ENCODE results near the gene PLXNA2. TPM values are rescaled to one million over a fixed set of nuclear protein-coding genes. Genes with fewer than 3 reads are reported as not detected.

Gene PLXNA2
- polyA plus RNA-seq, 1 donor, result 15.3 TPM

DNA sequence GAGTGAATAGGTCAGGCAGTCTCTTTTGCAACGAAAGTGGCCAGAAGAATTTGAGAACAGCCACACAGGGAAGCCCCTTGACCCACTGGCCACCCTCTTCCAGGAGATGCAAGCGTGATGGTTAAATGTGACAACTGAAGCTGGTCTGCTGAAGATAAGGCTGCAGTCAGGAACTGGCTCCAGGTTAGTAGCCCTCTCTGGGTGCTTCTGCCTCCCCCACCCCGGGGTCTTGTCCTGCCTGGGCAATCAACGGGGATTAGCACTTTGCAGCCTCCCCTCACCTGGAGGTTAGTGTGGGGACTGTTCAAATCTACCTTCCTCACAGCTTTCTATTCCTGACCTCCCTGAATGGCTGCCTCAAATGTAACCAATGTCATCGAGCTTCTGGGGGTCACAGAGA is 125.9 kb downstream of the PLXNA2 start:
- DNase-seq, result no peak

DNA sequence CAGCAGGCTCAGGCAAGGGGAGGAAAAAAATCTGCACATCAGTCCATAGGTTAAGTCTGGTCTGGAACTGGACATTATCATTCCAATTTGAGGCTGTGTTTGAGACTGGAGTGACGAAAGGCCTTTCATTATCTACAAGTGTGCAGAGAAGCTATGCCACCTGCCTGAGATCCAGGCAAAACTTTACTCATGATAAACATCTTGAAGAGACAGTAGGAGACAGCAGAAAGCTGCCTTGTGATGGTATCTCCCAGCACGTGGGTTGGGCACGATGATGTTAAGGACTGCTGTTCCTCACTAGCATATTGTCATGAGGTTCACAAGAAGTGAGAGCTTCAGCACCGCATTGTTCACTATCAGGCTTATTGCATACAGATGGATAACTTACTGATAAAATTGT is 126.4 kb downstream of the PLXNA2 start:
- DNase-seq, result no peak

GRCh38 chr1:208117409-208117808 is 126.8 kb downstream of the PLXNA2 start:
- DNase-seq, result no peak

- DNase-seq, result no peak
These were observed 128.1 kb downstream of the PLXNA2 start for GRCh38 chr1:208115924-208116640.

- no peak for DNase-seq
These were observed 131.2 kb downstream of the PLXNA2 start for GRCh38 chr1:208113011-208113410.

DNA sequence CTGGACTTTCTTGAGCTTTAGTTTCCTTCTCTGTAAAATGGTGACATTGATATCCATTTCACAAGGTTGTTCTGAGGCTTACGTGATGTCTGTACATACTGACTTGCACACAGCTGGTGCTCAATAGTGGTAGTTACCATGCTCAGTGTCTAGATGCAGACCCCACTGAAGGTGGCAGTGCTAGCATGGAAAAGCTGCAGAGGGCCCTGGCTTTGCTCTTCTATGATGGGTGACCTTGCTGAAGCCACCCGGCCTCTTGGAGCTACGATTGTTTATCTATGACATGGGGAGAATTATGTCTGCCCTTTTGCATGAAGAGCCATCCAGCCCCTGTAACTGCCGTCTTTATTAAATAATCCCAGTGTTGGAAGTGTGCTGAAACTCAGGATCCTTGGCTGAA is 131.8 kb downstream of the PLXNA2 start:
- DNase-seq, result no peak

GRCh38 chr1:208111646-208112190 is 132.5 kb downstream of the PLXNA2 start:
- DNase-seq, result no peak

DNA sequence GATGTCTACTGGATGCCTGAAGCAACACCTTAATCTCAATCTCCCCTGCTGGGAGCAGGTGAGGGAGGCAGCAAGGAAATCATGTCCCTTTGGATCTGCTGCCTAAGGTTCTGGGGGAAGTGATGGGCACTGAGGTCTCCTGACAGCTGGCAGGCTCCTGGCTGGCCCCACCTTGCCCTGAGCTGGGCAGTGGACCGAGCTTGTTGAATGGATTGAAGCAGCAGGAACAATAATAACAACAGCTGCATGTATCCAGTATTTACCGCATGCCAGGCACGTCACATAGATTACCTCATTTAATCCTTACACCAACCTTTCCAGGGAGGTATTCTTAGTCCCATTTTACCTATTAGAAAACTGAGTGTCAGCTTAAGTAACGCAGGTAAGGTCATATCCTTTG is 133.9 kb downstream of the PLXNA2 start:
- DNase-seq, result no peak

- DNase-seq, result no peak
These were observed 135.4 kb downstream of the PLXNA2 start for GRCh38 chr1:208108646-208109330.

DNA sequence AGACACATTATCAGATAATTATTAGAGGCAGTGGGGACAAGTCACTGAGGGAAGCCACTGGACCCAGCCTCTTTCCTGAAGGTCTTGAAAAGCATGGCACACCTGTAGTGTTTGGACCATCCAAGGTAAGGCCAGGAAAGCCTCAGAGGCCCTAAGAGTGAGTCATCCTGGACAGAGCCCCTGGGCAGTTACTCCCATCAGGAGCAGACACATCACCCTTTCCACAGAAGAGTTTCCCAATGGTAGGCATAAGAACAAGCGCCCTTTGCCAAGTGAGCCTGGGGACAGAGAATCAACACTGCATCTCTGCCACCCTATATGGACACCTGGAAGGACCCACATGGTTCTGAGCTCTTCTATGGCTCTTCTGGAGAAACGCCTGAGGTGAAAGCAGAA is 136.0 kb downstream of the PLXNA2 start:
- no peak for DNase-seq

DNA sequence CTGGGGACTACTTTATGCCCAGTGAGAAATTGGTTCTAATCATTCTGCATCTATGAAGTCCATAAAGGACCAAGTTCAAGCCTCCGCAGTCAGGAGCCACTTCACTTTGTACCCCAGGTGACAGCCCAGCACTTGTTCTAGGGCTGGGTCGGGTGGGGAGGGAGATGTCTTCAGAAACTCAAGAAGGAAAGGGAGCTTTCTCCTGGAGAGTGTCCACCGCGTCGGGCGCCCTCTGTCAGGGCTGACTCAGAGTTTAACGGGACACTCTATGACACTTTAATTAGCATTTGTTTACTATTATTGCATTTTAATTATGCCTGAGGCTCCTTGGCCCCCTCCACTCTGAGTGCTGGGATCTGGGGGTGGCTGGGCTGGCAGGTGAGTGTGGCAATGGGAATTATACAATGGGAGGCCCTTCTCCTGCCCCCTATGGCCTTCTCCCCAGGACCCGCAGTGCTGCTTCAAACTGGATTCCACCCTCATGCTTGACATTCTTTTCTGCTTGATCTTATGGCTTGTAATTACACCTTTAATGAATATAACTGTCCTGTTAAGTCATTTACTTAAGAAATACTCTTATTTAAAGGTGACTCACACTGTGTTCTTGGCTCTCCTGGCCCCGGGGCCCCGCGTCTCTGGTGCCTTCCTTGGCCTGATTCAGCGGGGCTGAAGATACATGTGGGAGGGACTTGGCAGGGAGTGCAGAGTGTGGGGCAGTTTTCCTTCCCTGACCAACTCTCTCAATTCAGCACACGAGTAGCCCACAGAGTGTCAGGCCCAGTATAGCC is 136.6 kb downstream of the PLXNA2 start:
- DNase-seq, result no peak

GRCh38 chr1:208106218-208106617 is 138.0 kb downstream of the PLXNA2 start:
- DNase-seq, result no peak

DNA sequence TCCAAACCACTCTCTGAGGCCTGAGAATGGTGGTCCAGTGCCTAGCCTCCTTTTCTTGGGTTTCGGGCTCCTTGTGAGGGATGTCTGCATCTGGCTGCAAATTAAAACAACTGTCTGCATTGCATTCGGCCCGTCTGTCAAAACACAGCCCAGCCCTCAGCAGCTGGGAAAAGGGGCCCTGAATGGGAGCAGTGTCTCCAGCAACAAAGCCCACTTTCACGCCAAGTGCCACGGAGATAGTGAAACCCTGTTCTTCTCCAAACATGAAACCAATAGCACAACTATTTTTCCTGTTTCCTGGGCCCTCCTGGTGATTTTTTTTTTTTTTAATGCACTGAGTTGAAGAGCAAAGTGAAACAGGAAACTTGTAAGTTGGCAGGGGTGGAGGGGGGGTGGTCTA is 138.4 kb downstream of the PLXNA2 start:
- no peak for DNase-seq

DNA sequence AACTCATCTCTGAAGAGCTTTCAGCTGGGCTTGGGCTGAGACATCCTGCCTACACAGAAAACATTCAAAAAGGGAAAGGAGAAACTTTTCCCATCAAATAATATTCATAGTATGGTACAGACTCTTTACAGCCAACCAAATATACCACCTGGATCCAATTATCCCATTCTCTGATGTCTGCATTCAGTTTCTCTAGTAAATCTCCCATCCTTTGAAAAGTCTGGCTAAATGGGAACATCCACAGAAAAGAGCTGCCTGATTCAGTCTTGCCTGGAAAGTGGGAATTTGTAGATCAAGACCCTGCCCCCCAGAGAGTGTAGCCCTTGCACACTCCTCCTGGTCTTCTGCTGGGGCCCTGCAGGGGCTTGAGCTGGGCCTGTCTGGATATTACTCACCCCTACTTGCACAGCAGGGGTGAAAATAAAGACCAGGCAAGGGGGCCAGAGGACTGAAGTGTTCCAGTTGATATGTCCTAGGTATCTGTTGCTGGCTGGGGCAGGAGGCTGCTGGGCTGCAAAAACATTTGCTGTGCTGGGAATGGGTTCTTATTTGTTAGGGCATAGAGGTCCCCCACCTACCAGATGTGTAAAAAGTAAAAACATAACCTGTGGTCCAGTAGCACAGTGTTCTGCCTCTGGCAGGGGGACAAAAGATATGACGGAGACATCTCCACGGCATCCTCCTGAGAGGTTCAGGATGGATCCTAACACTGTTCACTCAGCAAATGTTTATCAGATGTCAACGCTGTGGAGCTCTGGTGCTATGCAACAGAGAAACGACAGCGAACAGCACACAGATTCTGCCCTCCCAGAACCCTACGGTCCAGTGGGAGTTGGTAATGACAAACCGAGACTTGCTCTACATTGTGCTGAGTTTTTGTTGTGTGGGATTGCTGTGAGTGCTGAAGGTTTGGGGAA is 140.3 kb downstream of the PLXNA2 start:
- no peak for DNase-seq

DNA sequence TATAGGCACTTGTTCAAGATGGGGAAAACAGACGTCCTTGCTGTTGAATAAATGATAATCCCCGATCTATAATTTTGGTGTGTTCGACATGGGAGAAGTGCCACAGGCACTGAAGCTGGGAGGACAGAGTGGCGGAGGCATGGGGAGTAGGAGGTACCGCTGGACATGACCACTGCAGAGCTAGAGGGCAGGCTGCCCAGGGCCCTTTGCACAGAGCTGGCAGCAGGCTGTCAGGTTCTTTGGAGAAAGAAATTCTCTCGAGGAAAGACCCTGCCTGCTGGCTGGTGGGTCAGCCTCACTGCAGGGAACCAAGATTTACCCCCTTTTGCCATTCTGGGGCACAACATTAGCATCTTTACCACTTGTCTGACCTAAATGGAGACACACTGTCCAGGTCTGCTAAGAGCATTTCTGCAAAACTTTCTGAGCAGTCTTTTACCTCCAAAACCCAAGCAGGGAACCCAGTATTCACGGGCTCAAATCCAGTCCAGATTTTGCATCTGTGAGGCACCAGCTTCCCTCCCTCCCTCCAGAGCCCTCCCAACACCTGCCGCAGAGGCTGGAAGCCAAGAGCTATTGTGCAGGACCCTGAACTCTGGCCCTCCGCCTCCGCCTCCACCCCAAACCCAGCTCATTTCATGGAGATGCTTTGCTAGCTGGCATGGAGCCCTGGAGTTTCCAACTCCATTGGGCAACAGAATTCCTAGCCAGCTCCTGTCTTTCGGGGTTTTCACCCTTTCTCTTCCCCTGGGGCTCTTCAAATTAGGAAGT is 142.3 kb downstream of the PLXNA2 start:
- DNase-seq, result no peak

GRCh38 chr1:208100906-208101305 is 143.3 kb downstream of the PLXNA2 start:
- no peak for DNase-seq

- DNase-seq, result no peak
These were observed 144.1 kb downstream of the PLXNA2 start for GRCh38 chr1:208100106-208100505.

DNA sequence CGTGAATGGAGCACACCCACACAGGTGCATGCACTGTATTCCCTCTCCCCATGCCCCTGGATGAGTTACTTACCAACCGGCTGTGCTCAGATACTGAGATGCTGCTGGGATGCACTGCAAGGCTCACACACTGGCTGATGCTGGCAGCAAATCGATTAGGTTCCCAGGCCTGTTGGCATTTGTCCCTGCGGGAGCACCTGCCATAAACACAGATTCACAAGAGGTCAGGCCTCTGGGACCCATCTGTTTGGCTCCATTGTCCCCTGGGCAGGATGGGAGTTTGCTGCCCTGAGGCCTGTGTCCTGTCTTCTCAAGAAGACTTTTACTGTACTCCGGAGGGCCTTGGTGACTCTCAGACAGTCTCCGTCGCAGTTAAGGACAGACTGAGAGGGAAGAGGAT is 145.4 kb downstream of the PLXNA2 start:
- DNase-seq, result no peak

GRCh38 chr1:208093754-208094719 is 150.1 kb downstream of the PLXNA2 start:
- DNase-seq, result no peak

- no peak for DNase-seq
These were observed 151.1 kb downstream of the PLXNA2 start for GRCh38 chr1:208093046-208093445.

All from left kidney (tissue), 2 donors.